Adrenal gland (tissue), 5 donors: ENCODE measurements around the gene ALLC.

Experiments
- CTCF ChIP-seq, 6 experiments: fragments of 450-650 bp in 4 of 6; fragments of 200-600 bp in 2 of 6; sonication (generic) in 1 of 6; IDR thresholded peaks; 1 replicate in 5 of 6; 2 replicates in 1 of 6; pipeline versions ENCODE4 v1.5.1 to v1.8.0; 2016 to 2021; ENCODE audit warnings: antibody characterized with exemption in 6 of 6, mild to moderate bottlenecking in 2 of 6, moderate library complexity in 1 of 6
- POLR2A ChIP-seq, 2 donors: fragments of 450-650 bp; IDR thresholded peaks; one replicate each; pipeline ENCODE4 v1.6.1; 2017; ENCODE audit warnings: antibody characterized with exemption in 2 of 2, mild to moderate bottlenecking in 2 of 2, moderate library complexity in 1 of 2
- donor health status: DM: no; HTN: no; CAD: no.

- TF ChIP-seq CTCF (IDR thresholded peaks at IDR 0.05) (no peak), POLR2A (IDR thresholded peaks at IDR 0.05) (no peak)
Measured at GRCh38 chr2:3618367-3618766, 39.6 kb upstream of the ALLC start.
